CD4-positive, alpha-beta T cell treated with Interferon gamma for 1 hour (primary cell): ENCODE results near the gene ATG14.
"Not testable (repeated sequence)": the region's sequence is repeated elsewhere in the genome, so short reads cannot be mapped to it uniquely, and the experiment has no call there.

Source experiments
- DNase-seq: peaks from one replicate; pipeline ENCODE4 v3.0.0-alpha.2; 2020

Gene ATG14

GRCh38 chr14:55411426-55412389, at the start of gene ATG14:
Gene ATG14, minus strand, starts transcription at chr14:55411830. Its CDS starts 8 bp downstream, at chr14:55411822.
- DNase-seq, result peak; percentile 73

GRCh38 chr14:55458800-55459515, 47.3 kb upstream of the ATG14 start:
- DNase-seq, result no peak

GRCh38 chr14:55457496-55457895, 45.9 kb upstream of the ATG14 start:
- DNase-seq, result no peak

GRCh38 chr14:55456411-55456810, 44.8 kb upstream of the ATG14 start:
- DNase-seq, result not testable (repeated sequence)

GRCh38 chr14:55454264-55455002, 42.8 kb upstream of the ATG14 start:
- peak; percentile 14 for DNase-seq

GRCh38 chr14:55451950-55452349, 40.3 kb upstream of the ATG14 start:
- DNase-seq, result no peak

- no peak for DNase-seq
Observed at GRCh38 chr14:55451398-55451797, 39.8 kb upstream of the ATG14 start.

- no peak for DNase-seq
Observed at GRCh38 chr14:55450987-55451386, 39.4 kb upstream of the ATG14 start.

GRCh38 chr14:55450539-55450938, 38.9 kb upstream of the ATG14 start:
- DNase-seq, result no peak

GRCh38 chr14:55450124-55450523, 38.5 kb upstream of the ATG14 start:
- no peak for DNase-seq

- DNase-seq, result no peak
Observed at GRCh38 chr14:55449116-55449515, 37.5 kb upstream of the ATG14 start.

- no peak for DNase-seq
Observed at GRCh38 chr14:55448141-55448614, 36.5 kb upstream of the ATG14 start.

GRCh38 chr14:55446833-55447232, 35.2 kb upstream of the ATG14 start:
- DNase-seq, result no peak

GRCh38 chr14:55446127-55446736, 34.6 kb upstream of the ATG14 start:
- no peak for DNase-seq

GRCh38 chr14:55441286-55441685, 29.7 kb upstream of the ATG14 start:
- DNase-seq, result no peak

GRCh38 chr14:55440385-55440784, 28.8 kb upstream of the ATG14 start, which contains the start of gene TBPL2:
Gene TBPL2, minus strand, starts transcription at chr14:55440616. Its CDS starts 167 bp downstream, at chr14:55440449.
- DNase-seq, result no peak

- DNase-seq, result no peak
Observed at GRCh38 chr14:55438066-55438683, 26.5 kb upstream of the ATG14 start.

GRCh38 chr14:55436931-55437330, 25.3 kb upstream of the ATG14 start:
- DNase-seq, result no peak

- DNase-seq, result no peak
Observed at GRCh38 chr14:55436519-55436918, 24.9 kb upstream of the ATG14 start.

GRCh38 chr14:55434805-55435174, 23.2 kb upstream of the ATG14 start:
- DNase-seq, result no peak

GRCh38 chr14:55433880-55434804, 22.5 kb upstream of the ATG14 start:
- no peak for DNase-seq
